Stimulated activated CD8-positive, alpha-beta memory T cell treated with anti-CD3 and anti-CD28 coated beads, Interleukin-2, amount 100 ng/mL, for 48 hours (primary cell): ENCODE results near the gene XAGE3.
"Not testable (repeated sequence)": the region's sequence is repeated elsewhere in the genome, so short reads cannot be mapped to it uniquely, and the experiment has no call there.

Experiments
- DNase-seq, 2 donors: peaks; one replicate each; pipeline ENCODE4 v3.0.0-alpha.2; 2020; ENCODE audit warnings: low read depth in 2 of 2

Gene XAGE3, protein sequence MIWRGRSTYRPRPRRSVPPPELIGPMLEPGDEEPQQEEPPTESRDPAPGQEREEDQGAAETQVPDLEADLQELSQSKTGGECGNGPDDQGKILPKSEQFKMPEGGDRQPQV

DNA sequence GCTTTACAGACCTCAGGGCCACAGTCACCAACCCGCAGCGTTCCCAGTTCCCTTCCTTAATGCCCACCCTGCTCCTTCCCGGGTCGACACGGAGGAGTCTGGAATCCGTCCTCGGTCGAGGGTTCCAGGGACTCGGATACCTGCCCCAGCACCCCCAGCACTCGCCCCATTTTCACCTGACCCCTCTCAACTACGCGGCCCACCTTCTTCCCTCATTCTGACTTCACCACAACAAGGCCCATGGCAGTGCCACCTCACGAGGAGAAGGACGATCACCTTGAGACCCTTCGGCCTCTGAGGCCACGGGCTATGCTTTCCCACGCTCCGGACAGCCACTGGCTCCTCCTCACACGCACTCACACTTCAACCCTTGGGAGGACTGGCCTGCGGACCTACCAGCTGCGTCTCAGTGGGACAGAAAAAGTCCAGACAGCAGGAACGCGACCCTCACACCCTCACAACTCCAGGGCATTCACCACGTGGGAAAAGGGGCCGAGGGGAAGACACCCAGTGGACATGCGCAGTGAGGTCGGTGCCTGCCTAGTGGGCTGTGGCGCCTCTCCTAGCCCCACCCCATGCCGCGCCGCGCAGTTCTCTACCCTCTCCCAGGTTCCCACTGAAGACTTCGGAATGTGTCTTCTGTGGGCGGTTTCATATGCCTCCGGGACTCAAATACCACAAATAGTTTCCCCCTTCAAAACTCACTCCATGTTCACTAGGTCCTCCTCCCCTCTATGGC, at the start of gene XAGE3:
Gene XAGE3, minus strand, starts transcription at position 474 of the 739 bp plus-strand sequence. CDS start 950 bp downstream, outside the sequence.
- no peak for DNase-seq

DNA sequence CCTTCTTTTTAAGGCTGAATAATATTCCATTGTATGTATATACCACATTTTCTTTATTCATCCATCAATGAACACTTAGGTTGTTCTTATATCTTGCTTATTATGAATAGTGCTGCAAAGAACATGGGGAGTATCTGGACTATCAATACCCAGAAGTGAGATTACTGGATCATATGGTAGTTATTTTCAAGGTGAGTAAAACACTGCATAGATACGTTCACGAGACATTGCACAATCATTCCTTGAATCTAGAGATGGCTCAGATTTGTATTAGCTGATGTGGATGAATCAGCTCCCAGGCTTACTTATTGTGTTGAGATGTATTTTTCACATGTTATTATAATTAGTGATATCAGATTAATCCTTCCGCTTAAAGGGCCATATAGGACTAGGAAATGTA, 46.8 kb upstream of the XAGE3 start:
- DNase-seq = not testable (repeated sequence)

DNA sequence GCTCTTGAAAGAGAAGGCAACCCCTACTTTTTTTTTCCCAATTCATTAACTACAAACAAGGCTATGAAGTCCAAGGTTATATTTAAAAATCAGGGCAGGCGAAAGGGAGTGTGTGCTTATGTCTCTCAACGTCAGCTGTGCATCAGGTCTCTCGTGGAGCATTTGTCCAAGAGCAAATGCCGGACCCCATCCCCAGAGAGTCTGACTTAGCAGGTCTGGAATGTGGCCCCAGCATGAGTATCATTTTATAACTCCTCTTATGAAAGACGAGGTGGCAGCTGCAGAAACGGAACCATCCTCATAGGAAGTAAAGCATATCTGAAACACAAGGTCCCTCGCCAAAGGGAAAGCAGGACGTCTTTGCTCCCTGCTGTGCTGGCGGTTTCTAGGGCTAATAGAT, 45.8 kb upstream of the XAGE3 start:
- DNase-seq = not testable (repeated sequence)

DNA sequence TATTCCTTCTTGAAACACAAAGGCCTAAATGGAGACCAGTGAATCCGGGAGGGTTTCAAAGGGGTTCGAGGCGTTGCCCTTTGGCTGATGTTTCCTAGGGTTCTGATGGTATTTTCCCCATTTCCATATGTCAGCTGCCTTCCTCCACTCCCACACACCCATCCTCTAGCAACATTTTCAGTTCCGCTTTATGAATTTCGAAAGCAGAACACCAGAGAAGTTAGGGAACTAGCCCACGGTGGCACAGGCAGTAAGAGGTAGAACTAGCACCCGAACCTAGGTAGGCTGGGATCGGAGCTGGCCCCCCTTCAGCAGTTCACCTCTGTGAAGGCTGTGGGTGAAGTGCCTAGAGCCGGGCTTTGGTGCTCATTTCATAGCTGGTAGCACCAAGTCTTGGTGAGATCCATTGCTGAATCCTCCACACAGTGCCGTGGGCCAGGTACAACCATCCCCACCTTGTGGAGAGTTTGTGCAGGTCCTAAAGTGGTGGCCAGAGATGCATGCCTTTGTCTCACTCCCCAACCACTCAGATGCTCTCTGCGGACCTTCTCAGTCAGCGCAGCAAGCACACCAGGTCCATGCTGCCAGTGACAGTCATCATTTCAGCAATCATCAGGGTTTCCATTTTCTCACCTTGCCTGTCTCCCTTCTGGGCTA, 41.6 kb upstream of the XAGE3 start:
- DNase-seq = not testable (repeated sequence)

DNA sequence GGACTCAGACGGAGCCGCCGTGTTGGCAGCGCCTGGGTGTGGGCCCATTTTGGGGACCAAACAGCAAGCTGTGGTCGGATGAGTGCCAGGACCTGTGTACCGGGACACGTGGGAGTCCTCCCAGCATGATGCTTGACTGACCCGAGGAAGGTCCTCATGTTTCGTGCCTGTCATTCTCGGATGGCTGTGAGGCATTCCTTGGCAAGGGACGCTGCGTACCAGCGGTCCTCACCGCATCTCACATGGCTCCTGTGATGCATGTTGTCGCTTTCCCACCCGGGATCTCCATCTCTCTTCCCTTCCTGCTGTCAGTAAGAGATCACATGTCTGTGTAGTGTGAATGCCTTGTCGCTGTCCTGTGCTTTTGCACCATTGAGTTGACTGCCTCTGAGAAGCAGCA, 40.0 kb upstream of the XAGE3 start:
- not testable (repeated sequence) for DNase-seq

DNA sequence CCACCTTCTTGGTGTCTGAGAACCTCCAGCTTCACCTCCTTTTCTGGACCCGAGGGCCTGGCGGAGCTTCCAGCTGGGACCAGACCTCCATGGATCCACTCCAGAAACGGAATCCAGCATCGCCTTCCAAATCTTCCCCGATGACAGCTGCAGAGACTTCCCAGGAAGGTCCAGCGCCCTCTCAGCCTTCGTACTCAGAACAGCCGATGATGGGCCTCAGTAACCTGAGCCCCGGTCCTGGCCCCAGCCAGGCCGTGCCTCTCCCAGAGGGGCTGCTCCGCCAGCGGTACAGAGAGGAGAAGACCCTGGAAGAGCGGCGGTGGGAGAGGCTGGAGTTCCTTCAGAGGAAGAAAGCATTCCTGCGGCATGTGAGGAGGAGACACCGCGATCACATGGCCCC, 39.3 kb upstream of the XAGE3 start:
- DNase-seq = not testable (repeated sequence)

DNA sequence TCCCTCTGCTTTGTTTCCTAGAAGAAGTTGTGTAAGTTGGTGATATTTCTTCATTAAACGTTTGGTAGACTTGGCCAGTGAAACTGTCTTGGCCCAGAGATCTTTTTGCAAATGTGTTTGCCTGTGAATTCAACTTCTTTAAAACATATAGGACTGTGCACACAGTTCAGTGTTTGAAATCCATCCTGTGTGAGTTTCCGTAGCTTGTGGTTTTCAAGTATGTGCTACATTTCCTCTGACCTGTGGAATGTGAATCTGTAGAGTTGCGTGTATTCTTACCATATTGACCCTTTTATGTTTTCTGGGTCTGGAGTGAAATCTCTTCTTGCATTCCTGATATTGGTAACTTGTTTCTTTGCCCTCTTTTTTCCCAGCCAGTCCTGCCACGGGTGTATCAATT, 38.2 kb upstream of the XAGE3 start:
- DNase-seq = not testable (repeated sequence)

DNA sequence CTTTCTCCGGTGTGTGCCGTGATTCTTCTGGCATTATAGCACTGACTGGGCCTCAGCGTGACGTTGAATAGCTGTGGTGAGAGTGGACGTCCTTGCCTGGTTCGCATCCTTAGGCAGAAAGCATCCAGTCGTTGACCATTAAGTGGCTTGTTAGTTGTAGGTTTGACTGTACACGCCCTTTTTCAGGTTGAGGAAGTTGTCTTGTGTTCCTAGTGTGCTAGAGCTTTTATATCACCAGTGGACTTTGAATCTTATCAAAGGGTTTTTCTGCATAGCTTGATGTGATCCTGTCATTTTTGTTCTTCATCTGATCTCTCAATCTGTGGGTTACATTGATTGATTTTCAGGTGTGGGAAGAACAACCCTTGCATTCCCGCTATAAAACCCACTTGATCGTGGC, 37.6 kb upstream of the XAGE3 start:
- DNase-seq = not testable (repeated sequence)

DNA sequence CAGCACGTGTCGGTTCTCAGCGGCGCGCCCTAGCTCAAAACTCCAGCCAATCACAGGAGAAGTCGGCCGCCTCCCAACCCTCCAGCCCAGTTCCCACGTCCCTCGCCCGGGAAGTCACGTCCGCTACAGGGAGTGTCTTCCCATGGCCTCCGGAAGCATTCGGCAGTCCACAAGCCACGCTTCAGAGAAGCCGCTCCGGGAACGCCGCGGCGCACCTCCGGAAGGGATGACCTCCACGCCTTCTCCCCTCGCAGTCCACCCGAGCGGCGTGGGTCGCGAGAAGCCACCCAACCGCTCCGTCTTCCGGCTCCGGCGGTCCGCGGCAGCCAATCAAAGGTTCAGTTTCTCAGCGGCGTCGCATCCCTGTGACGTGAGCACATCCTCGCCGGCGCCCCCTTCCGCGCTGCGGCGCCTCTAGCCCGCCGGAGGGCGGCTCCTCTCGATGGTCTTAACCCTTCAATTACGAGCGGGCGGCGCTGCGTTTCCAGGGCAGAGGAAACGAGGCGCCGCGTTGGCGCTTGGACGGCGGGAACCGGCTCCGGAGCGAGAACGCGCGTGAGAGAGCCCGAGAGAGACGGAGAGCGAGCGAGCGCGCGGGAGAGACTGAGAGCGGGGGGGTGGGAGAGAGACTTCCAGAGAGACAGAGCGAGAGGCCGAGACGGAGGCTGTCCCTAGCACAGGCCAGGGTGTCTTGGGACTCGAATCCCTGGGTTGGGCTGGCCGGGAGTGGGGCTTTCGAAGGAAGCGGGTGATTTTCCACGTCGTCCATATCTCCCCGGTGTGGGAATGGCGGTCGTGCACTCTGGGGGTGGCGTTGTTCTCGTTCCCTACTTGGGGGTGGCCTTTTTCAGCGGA, 29.2 kb upstream of the XAGE3 start, which contains the start of gene FAM156B:
Gene FAM156B, plus strand, starts transcription at position 476 of the 855 bp plus-strand sequence. CDS start 9,896 bp downstream, outside the sequence.
- DNase-seq = not testable (repeated sequence)

DNA sequence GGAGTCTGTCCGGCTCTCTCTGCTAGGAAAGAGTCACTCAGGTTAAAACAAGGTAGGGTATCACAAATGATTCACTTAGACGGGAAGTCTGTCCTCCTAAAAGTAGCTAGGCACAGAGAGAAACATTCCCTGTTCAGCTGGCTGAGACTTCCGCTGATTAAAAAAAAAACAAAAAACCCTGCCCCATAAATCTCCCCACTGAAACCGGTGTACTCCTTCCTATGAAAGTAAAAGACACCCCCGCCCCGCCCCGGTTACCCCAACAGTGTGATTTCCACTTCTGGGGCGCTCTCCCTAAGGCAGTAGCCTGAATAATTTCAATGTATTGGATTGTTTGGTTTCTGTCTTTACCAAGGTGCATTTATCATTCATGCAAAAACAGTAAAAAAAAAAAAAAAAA, 28.6 kb upstream of the XAGE3 start:
- not testable (repeated sequence) for DNase-seq

DNA sequence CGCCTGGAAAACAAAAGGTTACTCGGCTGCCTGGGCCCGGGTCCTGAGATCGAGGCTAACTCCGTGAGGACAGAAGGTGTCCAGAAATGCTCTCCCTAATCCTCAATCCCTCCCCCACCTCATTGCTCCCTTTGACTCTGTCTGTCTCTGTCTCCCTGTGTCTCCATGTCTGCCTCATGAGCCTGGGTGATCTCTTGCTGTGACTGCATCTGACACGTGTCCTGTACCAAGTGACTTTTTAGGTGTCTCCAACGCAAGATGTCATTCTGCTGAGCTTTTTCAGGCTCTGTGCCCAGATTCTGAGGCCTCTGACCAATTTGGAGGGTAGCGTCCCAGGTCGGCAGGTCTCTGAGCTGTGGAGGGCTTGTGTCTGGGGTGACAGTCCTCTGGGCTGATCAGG, 20.2 kb upstream of the XAGE3 start:
- DNase-seq = not testable (repeated sequence)

DNA sequence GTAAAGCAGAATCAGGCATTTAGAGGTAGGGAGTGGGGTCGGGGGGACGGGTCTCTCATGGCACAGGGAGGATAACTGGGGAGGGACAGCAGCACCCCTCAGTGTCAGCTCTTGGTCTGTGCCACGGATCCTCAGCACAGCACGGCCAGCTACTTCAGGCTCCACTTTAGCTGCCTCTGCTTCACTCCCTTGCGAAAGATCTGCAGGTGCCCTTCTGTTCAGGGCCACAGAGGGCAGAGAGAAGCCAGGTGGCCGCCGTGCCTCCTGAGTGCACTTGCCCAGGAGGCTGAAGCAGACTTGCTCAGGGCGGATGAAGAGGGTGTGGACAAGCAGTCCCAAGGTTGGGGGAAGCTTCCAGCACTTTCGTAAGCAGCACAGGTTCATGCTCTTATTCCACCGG, 19.6 kb upstream of the XAGE3 start:
- DNase-seq = not testable (repeated sequence)

DNA sequence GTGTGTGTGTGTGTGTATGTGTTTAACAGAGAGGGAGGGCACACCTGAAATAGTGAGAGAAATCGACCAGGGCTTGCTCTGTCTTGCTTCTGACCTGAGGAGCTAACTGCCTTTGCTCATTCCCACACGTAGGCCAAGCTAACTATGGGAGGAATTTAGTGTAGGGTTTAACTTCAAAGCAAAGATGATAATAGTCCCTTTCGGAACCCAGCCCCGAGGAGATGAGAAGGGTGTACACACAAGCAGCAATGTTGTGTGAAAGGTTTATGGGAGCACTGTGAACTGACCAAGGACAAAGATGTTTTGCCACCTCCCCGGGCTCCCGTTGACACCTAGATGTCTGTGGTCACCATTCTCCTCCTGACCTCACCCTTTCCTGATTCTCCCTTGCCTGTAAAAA, 8.5 kb upstream of the XAGE3 start:
- DNase-seq = not testable (repeated sequence)

DNA sequence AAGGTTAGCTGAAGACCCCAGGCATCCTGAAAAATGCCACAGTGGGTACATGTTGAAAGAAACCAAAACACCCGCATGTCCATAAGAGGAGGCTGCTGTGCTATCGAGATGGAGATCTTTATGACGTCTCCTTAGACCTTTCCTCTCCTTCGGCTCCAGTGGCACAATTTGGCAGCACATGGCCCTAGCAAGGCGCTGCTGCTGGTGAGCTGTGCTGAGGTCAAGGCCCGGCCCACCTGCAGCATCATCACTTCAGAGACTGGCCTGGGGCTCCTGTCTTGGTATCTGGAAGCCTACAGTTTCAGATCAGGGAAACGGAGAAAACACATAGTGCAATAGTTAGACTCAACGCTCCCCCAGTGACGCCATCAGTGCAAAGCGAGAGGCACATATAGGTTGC, 7.6 kb upstream of the XAGE3 start:
- DNase-seq = not testable (repeated sequence)

DNA sequence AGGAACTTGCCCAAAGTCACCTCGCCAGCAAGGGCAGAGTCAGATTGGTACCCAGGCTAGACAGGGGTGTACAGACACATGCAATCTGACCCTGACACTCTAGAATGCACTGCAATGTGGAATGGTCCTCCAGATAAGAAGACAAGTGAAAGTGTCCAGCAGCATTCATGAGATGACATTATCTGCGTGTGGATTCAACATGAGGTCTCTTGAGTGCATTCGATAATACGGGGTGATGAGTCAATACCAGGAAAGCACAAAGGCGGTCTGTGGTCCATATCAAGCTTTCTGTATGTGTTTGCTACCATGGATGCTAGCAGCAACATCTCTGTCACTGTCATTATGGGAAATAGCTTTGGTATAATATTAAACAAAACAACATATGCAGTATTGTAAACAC, 6.8 kb upstream of the XAGE3 start:
- no peak for DNase-seq

DNA sequence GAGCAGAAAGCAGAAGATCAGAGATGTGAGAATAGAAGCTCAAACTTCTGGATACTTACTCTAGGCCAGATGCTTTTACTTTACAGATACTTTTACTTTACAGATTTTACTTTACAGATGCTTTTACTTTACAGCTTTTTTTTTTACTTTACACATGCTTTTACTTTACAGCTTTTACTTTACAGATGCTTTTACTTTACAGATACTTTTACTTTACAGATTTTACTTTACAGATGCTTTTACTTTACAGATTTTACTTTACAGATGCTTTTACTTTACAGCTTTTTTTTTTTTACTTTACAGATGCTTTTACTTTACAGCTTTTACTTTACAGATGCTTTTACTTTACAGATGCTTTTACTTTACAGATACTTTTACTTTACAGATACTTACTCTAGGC, 5.9 kb upstream of the XAGE3 start:
- DNase-seq = not testable (repeated sequence)

DNA sequence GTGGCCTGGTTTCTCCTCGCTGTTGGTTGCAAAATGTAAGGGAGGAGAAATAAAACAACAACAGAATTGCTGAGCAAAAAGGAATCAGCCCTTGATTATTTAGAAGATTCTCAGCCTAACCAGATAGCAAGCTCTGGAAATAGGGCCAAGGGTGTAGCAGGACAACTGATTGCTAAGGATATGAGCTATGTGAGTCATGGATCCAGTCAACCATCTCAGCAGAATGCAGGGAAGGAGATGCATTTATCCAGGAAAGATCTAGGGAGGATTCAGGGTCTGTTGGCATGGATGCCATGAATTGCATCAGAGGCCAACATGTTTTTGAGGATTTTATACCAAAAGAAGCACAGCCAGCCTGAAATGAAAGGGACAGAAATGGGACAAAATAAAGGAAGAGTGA, 2.2 kb upstream of the XAGE3 start:
- no peak for DNase-seq

DNA sequence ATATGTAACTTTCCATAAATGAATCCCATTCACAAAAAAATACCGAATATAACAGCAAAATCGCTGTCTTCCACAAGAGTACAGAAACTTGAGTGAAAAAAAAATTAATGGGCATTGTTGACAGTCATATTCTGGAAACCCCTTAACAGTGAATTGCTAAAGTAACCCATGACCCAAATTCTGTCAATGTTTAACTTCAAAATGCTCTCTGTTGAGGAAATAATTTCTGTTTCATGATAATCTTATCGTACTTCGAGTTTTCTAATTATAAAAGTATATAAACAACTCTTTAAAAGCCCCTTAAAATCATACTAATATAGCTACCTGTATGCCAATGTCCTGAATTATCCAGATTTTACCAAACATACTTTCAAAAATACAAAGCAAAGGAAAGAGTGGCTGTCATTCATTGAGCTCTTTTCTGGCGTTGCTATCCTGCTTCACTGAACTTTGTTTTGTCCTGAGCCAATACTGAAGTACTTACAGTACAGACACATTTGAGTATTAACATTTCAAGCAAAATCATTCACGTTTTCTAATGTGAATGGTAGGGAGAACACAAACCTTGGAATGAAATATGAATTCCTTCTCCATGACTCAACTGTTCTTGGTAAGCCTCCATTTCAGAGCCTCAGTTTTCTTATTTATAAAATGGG, 2.4 kb downstream of the XAGE3 start:
- no peak for DNase-seq

DNA sequence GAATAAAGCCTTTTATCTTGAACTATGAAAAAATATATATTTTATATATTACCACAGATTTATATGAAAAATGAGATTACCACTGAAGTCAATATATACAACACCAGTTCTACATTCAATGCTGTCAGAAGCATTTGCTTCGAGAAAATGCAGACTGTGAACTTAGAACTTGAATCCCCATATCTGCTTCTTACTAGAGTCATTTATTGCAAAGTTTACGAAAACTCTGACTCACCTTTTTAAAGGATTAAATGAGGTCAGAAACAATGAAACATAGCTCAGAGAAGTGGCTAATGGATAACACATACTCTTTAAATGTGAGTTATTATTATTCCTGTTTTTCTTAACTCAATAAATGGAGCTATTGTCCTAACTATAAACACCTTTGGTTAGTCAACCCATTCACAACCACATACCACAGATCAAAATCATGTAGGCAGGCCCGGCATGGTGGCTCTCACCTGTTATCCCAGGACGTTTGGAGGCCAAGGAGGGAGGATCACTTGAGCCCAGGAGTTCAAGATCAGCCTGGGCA, 10.8 kb downstream of the XAGE3 start:
- not testable (repeated sequence) for DNase-seq

DNA sequence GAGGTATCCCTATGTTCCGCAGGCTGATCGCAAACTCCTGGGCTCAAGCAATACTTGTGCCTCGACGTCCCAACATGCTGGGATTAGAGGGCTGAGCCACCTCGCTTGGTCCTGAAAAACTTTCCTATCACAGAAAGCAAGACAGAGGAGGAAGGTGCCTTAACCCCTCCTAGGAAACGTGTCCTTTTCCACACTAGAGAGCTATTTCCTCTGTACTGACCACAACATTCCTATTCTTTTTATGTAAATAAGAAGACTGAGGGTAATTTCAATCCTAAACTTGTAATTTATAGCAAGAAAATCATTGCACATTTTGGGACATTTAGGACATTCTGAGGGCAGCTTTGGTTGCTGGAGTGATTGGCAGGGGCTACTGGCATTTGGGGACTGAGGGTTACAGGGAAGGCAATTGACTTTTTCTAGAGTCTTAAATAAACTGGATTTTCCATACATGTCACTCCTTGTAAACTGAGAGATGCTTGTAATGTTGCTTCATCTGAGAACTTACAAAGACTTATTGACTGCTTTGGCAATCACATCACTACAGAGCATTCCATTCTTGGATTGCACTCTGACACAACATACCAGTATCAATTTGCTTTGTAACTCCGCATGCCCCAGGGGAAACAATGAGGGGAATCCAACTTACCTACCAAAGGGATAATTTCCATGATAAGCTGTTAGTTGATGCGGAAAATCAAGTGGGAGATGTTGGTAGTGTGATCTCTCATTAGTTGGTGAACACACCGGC, 15.6 kb downstream of the XAGE3 start:
- DNase-seq = no peak
